GM12878 (cell line): ENCODE data around the gene MAP7. TPM values are rescaled to one million over a fixed set of nuclear protein-coding genes. Genes with fewer than 3 reads are reported as not detected.

ENCODE experiments used
- ATAC-seq: fragments of 200-7000 bp; cut with Tn5 transposase; 3 replicates; pipeline ENCODE4 v1.9.1; 2020; ENCODE audit warnings: mild to moderate bottlenecking, moderate library complexity
- BruUV-seq: library from RNA; stranded (reverse); fragments of 400-500 nt; replicated peaks from 2 replicates; lab custom pipeline; 2021; lab: Mats Ljungman, UMichigan
- CTCF ChIA-PET: fragments of 300-600 bp; sonication (Branson Sonifier 250); formaldehyde crosslinking; extraction: SDS; loops from one replicate; lab custom pipeline; 2021; ENCODE audit warnings: inconsistent platforms; lab: Yijun Ruan, JAX
- POLR2A ChIA-PET: fragments of 350-600 bp; formaldehyde crosslinking; extraction: SDS; loops from one replicate; lab custom pipeline; 2021; ENCODE audit warnings: inconsistent platforms; lab: Charles Lee
- RAD21 ChIA-PET: fragments of 300-600 bp; sonication (Branson Sonifier 250); formaldehyde crosslinking; loops from one replicate; lab custom pipeline; 2023; ENCODE audit warnings: antibody characterized with exemption; ENCODE audit not compliant: unreplicated experiment; lab: Charles Lee
- SMC1A ChIA-PET: fragments of 300-600 bp; sonication (Branson Sonifier 250); formaldehyde crosslinking; loops from one replicate; lab custom pipeline; 2023; ENCODE audit not compliant: unreplicated experiment, uncharacterized antibody; lab: Charles Lee
- DNase-seq: peaks from one replicate; pipeline ENCODE4 v3.0.0-alpha.2; 2011; ENCODE audit warnings: low read depth, low spot score
- FAIRE-seq: peaks from 3 replicates; lab custom pipeline; 2011; peaks lifted over from hg19 to GRCh38; lab: Jason Lieb, UNC
- H2AFZ ChIP-seq: 2 replicates; pipeline ENCODE4 v1.6.0; 2011; ENCODE audit warnings: low read depth, low read length, control low read depth; ENCODE audit not compliant: control insufficient read depth
- H3K27ac ChIP-seq: 2 replicates; pipeline ENCODE4 v1.5.1; 2011; ENCODE audit warnings: control low read depth; ENCODE audit not compliant: control insufficient read depth, insufficient read depth
- H3K27me3 ChIP-seq, 2 experiments: replicated peaks in 1 of 2; 2 replicates each; pipeline versions ENCODE4 v1.6.0 to v1.6.1; 2011; ENCODE audit warnings: low read length in 1 of 2; ENCODE audit not compliant: control insufficient read depth in 2 of 2, insufficient read depth in 2 of 2
- H3K36me3 ChIP-seq, 2 experiments: 2 replicates each; pipeline ENCODE4 v1.5.1; 2011; ENCODE audit warnings: low read length in 1 of 2; ENCODE audit not compliant: control insufficient read depth in 2 of 2, insufficient read depth in 2 of 2
- H3K4me1 ChIP-seq: 2 replicates; pipeline ENCODE4 v1.6.1; 2011; ENCODE audit warnings: mild to moderate bottlenecking, low read length, moderate library complexity, mixed read lengths; ENCODE audit not compliant: control insufficient read depth, insufficient read depth
- H3K4me2 ChIP-seq: 2 replicates; pipeline ENCODE4 v1.6.0; 2011; ENCODE audit warnings: control low read depth; ENCODE audit not compliant: control insufficient read depth, insufficient read depth
- H3K4me3 ChIP-seq: fragments of 200-600 bp; sonication (generic); 2 replicates; pipeline ENCODE4 v1.5.1; 2016
- H3K79me2 ChIP-seq: 2 replicates; pipeline ENCODE4 v1.6.0; 2011; ENCODE audit warnings: low read length; ENCODE audit not compliant: control insufficient read depth, insufficient read depth
- H3K9ac ChIP-seq: 2 replicates; pipeline ENCODE4 v1.8.0; 2011; ENCODE audit warnings: low read length, control low read depth, mixed read lengths; ENCODE audit not compliant: control insufficient read depth, insufficient read depth
- H3K9me3 ChIP-seq: replicated peaks from 3 replicates; pipeline ENCODE4 v1.5.1; 2011; ENCODE audit warnings: mild to moderate bottlenecking, low read length; ENCODE audit not compliant: control insufficient read depth, insufficient read depth
- H4K20me1 ChIP-seq: 2 replicates; pipeline ENCODE4 v1.6.0; 2011; ENCODE audit not compliant: control insufficient read depth, insufficient read depth
- ASH2L ChIP-seq: fragments of 300-600, 200-600 bp; sonication (generic); IDR thresholded peaks from 2 replicates; pipeline ENCODE4 v1.6.1; 2017; ENCODE audit warnings: low read depth, mild to moderate bottlenecking, borderline replicate concordance
- BCL11A ChIP-seq: IDR thresholded peaks from 2 replicates; pipeline ENCODE4 v1.6.1; 2011; ENCODE audit warnings: low read depth, low read length
- BCL3 ChIP-seq: IDR thresholded peaks from 2 replicates; pipeline ENCODE4 v1.6.1; 2011; ENCODE audit warnings: borderline replicate concordance, low read depth, mild to moderate bottlenecking, moderate library complexity, low read length; ENCODE audit not compliant: insufficient read depth, poor library complexity, severe bottlenecking
- BMI1 ChIP-seq: fragments of 450-650 bp; IDR thresholded peaks from 2 replicates; pipeline ENCODE4 v1.6.1; 2016; ENCODE audit warnings: mild to moderate bottlenecking, moderate library complexity, borderline replicate concordance
- ESRRA ChIP-seq: IDR thresholded peaks from 2 replicates; pipeline ENCODE4 v1.6.1; 2012; ENCODE audit warnings: mild to moderate bottlenecking, low read length, improper control_type of control experiment
- GATAD2B ChIP-seq: fragments of 450-650 bp; conservative IDR thresholded peaks from 2 replicates; pipeline ENCODE4 v1.6.1; 2017; ENCODE audit warnings: low read depth, mild to moderate bottlenecking, moderate library complexity
- IKZF1 ChIP-seq: fragments of 450-650 bp; conservative IDR thresholded peaks from 2 replicates; pipeline ENCODE4 v1.6.1; 2017; ENCODE audit warnings: antibody characterized with exemption, mild to moderate bottlenecking
- MTA2 ChIP-seq: fragments of 450-650 bp; IDR thresholded peaks from 2 replicates; pipeline ENCODE4 v1.6.1; 2016; ENCODE audit warnings: low read depth, mild to moderate bottlenecking, moderate library complexity
- NFXL1 ChIP-seq: fragments of 450-650 bp; IDR thresholded peaks from 2 replicates; pipeline ENCODE4 v1.6.1; 2017; ENCODE audit warnings: antibody characterized with exemption, mild to moderate bottlenecking, borderline replicate concordance
- PAX5 ChIP-seq: IDR thresholded peaks from 2 replicates; pipeline ENCODE4 v1.6.1; 2011; ENCODE audit warnings: low read depth, low read length, borderline replicate concordance
- POLR2AphosphoS5 ChIP-seq: IDR thresholded peaks from 2 replicates; pipeline ENCODE4 v1.6.1; 2011; ENCODE audit warnings: mild to moderate bottlenecking, low read length, inconsistent platforms
- RCOR1 ChIP-seq: conservative IDR thresholded peaks from 2 replicates; pipeline ENCODE4 v1.6.1; 2012; ENCODE audit warnings: low read depth, low read length, improper control_type of control experiment
- RUNX3 ChIP-seq: IDR thresholded peaks from 2 replicates; pipeline ENCODE4 v1.6.1; 2012; ENCODE audit warnings: low read length, inconsistent platforms
- SMARCA5 ChIP-seq: fragments of 450-650 bp; IDR thresholded peaks from 2 replicates; pipeline ENCODE4 v1.6.1; 2017; ENCODE audit warnings: mild to moderate bottlenecking
- SPI1 ChIP-seq: IDR thresholded peaks from 2 replicates; pipeline ENCODE4 v1.6.1; 2011; ENCODE audit warnings: low read depth, mild to moderate bottlenecking, low read length, moderate library complexity, borderline replicate concordance; ENCODE audit not compliant: insufficient read depth
- TAF1 ChIP-seq: IDR thresholded peaks from 2 replicates; pipeline ENCODE4 v1.6.1; 2011; ENCODE audit warnings: mild to moderate bottlenecking, low read depth, low read length, borderline replicate concordance
- WRNIP1 ChIP-seq: IDR thresholded peaks from 2 replicates; pipeline ENCODE4 v1.6.1; 2011; ENCODE audit warnings: low read depth, low read length, improper control_type of control experiment, borderline replicate concordance
- ZBED1 ChIP-seq: IDR thresholded peaks from 2 replicates; pipeline ENCODE4 v1.6.1; 2016; ENCODE audit warnings: borderline replicate concordance
- ZZZ3 ChIP-seq: IDR thresholded peaks from 2 replicates; pipeline ENCODE4 v1.6.1; 2011; ENCODE audit warnings: low read depth; ENCODE audit not compliant: control insufficient read depth, insufficient read length
- WGBS: methylation state at CpG from one replicate; pipeline ENCODE4 v1.1.6; 2016; ENCODE audit warnings: low lambda C conversion rate; ENCODE audit not compliant: insufficient replicate concordance, insufficient coverage; ENCODE audit errors: missing lambda C conversion rate; 5-methylcytosine and 5-hydroxymethylcytosine counted together
- in situ Hi-C: fragments of 300-500 bp; cut with MboI; formaldehyde crosslinking; loops from 9 replicates; pipeline ENCODE4 v1.14.3; 2018; ENCODE audit warnings: mixed read lengths
- intact Hi-C: fragments of 100-400 bp; cut with micrococcal nuclease; formaldehyde crosslinking; loops from one replicate; pipeline ENCODE4 v1.14.2; 2022; ENCODE audit not compliant: unreplicated experiment
- polyA plus RNA-seq, 11 experiments: library from polyadenylated mRNA; depleted of rRNA in 4 of 11; unstranded in 6 of 11; stranded (reverse) in 5 of 11; fragments of >200 nt; fragmentation: Nextera tagmentation in 4 of 11; fragmentation: Illumina TruSeq in 1 of 11; extraction: Ambion mirVana in 4 of 11; extraction: Trizol in 1 of 11; gene quantifications; 1 replicate in 1 of 11; 2 replicates in 10 of 11; pipeline versions ENCODE4 v1.2.1 to v1.2.3, GENCODE V29; 2011 to 2016; ENCODE audit warnings: inconsistent platforms in 2 of 11, missing spikeins in 2 of 11, low read depth in 1 of 11
- total RNA-seq, 4 experiments: library from RNA; depleted of rRNA in 3 of 4; stranded (reverse); fragments of >200 nt in 3 of 4; fragmentation: Illumina TruSeq in 1 of 4; extraction: Trizol in 1 of 4; gene quantifications; 2 replicates each; pipeline versions ENCODE4 v1.2.1 to v1.2.3, GENCODE V29; 2013 to 2021

MAP7 gene
- total and polyA plus RNA-seq, 10 of the 15 experiments (the other 5 are each of a cell fraction or from before 2014, with no cell fraction given), result 0.04 to 0.17 (median 0.08) TPM; not detected in 2

GRCh38 chr6:136427378-136427717, 122.9 kb downstream of the MAP7 start:
- Histone ChIP-seq H3K79me2 (no peaks in the 10 kb centered on the region), H3K9ac (no peak overlapping the region), H3K4me3 (no peak overlapping the region), H3K4me1 (no peaks in the 10 kb centered on the region), H3K4me2 (no peak overlapping the region), H3K9me3 (no peaks in the 10 kb centered on the region), H4K20me1 (no peaks in the 10 kb centered on the region), H3K36me3 (no peaks in the 10 kb centered on the region), H3K27ac (no peak overlapping the region), H2AFZ (no peak overlapping the region), H3K27me3 (no peaks in the 10 kb centered on the region)
- in situ Hi-C loops, result no loop called here
- no peak for TF ChIP-seq WRNIP1
- TF ChIP-seq NFXL1, result no peak
- ChIA-PET RAD21 (no interaction called here), POLR2A (no interaction called here), SMC1A (interaction anchor here (1.1 kb wide), 1 partner anchor 10 kb away, joined by 3 read pairs; no protein-coding TSS in a partner anchor), CTCF (no interaction called here)
- ATAC-seq, result no peak
- no TSS peak for BruUV-seq
- intact Hi-C loops, result no loop called here
- no peak for FAIRE-seq
- DNase-seq, result no peak

DNA sequence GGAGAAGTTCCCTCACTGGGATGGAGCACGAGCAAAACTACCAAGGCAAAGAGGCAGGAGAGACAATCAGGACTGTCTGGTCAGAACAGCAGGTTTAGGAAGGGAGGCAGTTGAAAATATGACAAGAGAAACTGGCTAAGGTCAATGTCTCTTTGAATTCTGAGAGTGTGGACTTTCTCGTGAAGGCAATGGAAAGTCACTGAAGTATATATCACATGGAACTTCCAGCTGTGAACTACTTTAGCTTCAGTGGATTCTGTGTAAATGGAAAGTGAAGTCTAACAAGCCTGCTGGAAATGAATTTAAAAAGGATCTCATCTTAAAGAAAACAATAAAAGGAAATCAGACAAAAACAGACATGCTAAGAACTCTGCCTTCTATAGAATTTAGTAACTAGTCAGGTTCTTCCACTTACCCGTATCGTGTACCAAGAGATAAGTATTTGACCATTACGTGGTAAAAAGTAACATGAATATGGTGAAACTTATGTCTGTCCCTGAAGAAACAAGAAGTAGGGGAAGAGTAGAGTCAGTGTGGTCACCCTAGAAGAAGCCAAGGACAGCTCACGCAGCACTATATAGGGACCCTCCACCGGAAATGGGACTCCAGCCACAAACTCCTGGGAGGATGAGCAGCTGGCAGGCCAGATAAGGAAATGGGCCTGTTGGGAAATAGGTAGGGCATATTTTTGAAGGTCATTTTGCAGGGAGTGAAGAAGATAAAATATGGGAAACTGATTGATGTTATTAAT, 123.4 kb downstream of the MAP7 start:
- intact Hi-C loops, result no loop called here
- FAIRE-seq (no peak), DNase-seq (no peak)
- Histone ChIP-seq H2AFZ (no peak overlapping the region), H3K4me2 (no peak overlapping the region), H3K79me2 (no peaks in the 10 kb centered on the region), H3K4me3 (no peak overlapping the region), H3K9ac (no peak overlapping the region), H3K9me3 (no peaks in the 10 kb centered on the region), H3K36me3 (no peaks in the 10 kb centered on the region), H3K27me3 (no peaks in the 10 kb centered on the region)
- no TSS peak for BruUV-seq
- ChIA-PET POLR2A (no interaction called here), SMC1A (interaction anchor here (0.5 to 1.1 kb wide), 2 partner anchors 10 to 372 kb away, joined by 3 read pairs; no protein-coding TSS in a partner anchor), RAD21 (no interaction called here)
- in situ Hi-C loops, result no loop called here
- 33% methylated on average over 7 of the region's 7 CpGs for WGBS
- no peak for TF ChIP-seq GATAD2B
- no peak for TF ChIP-seq PAX5
- TF ChIP-seq SPI1, result no peak
- no peak for TF ChIP-seq BCL11A
- TF ChIP-seq BCL3, result no peak
- no peak for TF ChIP-seq MTA2
- no peak for TF ChIP-seq TAF1
- no peak for TF ChIP-seq RCOR1
- TF ChIP-seq BMI1, result no peak
- TF ChIP-seq ZZZ3, result no peak
- TF ChIP-seq POLR2AphosphoS5, result no peak
- no peak for TF ChIP-seq IKZF1
- no peak for TF ChIP-seq ASH2L
- TF ChIP-seq RUNX3, result no peak
- no peak for TF ChIP-seq ZBED1
- no peak for TF ChIP-seq SMARCA5
- TF ChIP-seq ESRRA, result no peak
- TF ChIP-seq, all 136 proteins: peak for 0
- no peaks in the 10 kb centered on the region for H3K4me1 ChIP-seq
- H3K27ac ChIP-seq, result no peak overlapping the region
- CTCF ChIA-PET, result no interaction called here
- no peak for ATAC-seq
- H4K20me1 ChIP-seq, result no peaks in the 10 kb centered on the region
